Adrenal gland (tissue), 5 donors: ENCODE data around the gene SLC2A2.

Experiments used
- CTCF ChIP-seq, 6 experiments: fragments of 450-650 bp in 4 of 6; fragments of 200-600 bp in 2 of 6; sonication (generic) in 1 of 6; IDR thresholded peaks; 1 replicate in 5 of 6; 2 replicates in 1 of 6; pipeline versions ENCODE4 v1.5.1 to v1.8.0; 2016 to 2021; ENCODE audit warnings: antibody characterized with exemption in 6 of 6, mild to moderate bottlenecking in 2 of 6, moderate library complexity in 1 of 6
- POLR2A ChIP-seq, 2 donors: fragments of 450-650 bp; IDR thresholded peaks; one replicate each; pipeline ENCODE4 v1.6.1; 2017; ENCODE audit warnings: antibody characterized with exemption in 2 of 2, mild to moderate bottlenecking in 2 of 2, moderate library complexity in 1 of 2
- donor health status: DM: no; HTN: no; CAD: no.

- TF ChIP-seq CTCF (IDR thresholded peaks at IDR 0.05) (no peak), POLR2A (IDR thresholded peaks at IDR 0.05) (no peak)
These were observed 11.8 kb upstream of the SLC2A2 start for GRCh38 chr3:171038342-171038741.
